GM12878 (cell line): ENCODE results near the gene OR51M1. TPM values are rescaled to one million over a fixed set of nuclear protein-coding genes. Genes with fewer than 3 reads are reported as not detected.

ENCODE experiments used
- ATAC-seq: fragments of 200-7000 bp; cut with Tn5 transposase; 3 replicates; pipeline ENCODE4 v1.9.1; 2020; ENCODE audit warnings: mild to moderate bottlenecking, moderate library complexity
- BruUV-seq: library from RNA; stranded (reverse); fragments of 400-500 nt; replicated peaks from 2 replicates; lab custom pipeline; 2021; lab: Mats Ljungman, UMichigan
- CTCF ChIA-PET: fragments of 300-600 bp; sonication (Branson Sonifier 250); formaldehyde crosslinking; extraction: SDS; loops from one replicate; lab custom pipeline; 2021; ENCODE audit warnings: inconsistent platforms; lab: Yijun Ruan, JAX
- POLR2A ChIA-PET: fragments of 350-600 bp; formaldehyde crosslinking; extraction: SDS; loops from one replicate; lab custom pipeline; 2021; ENCODE audit warnings: inconsistent platforms; lab: Charles Lee
- RAD21 ChIA-PET: fragments of 300-600 bp; sonication (Branson Sonifier 250); formaldehyde crosslinking; loops from one replicate; lab custom pipeline; 2023; ENCODE audit warnings: antibody characterized with exemption; ENCODE audit not compliant: unreplicated experiment; lab: Charles Lee
- SMC1A ChIA-PET: fragments of 300-600 bp; sonication (Branson Sonifier 250); formaldehyde crosslinking; loops from one replicate; lab custom pipeline; 2023; ENCODE audit not compliant: unreplicated experiment, uncharacterized antibody; lab: Charles Lee
- DNase-seq: peaks from one replicate; pipeline ENCODE4 v3.0.0-alpha.2; 2011; ENCODE audit warnings: low read depth, low spot score
- FAIRE-seq: peaks from 3 replicates; lab custom pipeline; 2011; peaks lifted over from hg19 to GRCh38; lab: Jason Lieb, UNC
- H2AFZ ChIP-seq: 2 replicates; pipeline ENCODE4 v1.6.0; 2011; ENCODE audit warnings: low read depth, low read length, control low read depth; ENCODE audit not compliant: control insufficient read depth
- H3K27ac ChIP-seq: 2 replicates; pipeline ENCODE4 v1.5.1; 2011; ENCODE audit warnings: control low read depth; ENCODE audit not compliant: control insufficient read depth, insufficient read depth
- H3K27me3 ChIP-seq, 2 experiments: replicated peaks in 1 of 2; 2 replicates each; pipeline versions ENCODE4 v1.6.0 to v1.6.1; 2011; ENCODE audit warnings: low read length in 1 of 2; ENCODE audit not compliant: control insufficient read depth in 2 of 2, insufficient read depth in 2 of 2
- H3K36me3 ChIP-seq, 2 experiments: 2 replicates each; pipeline ENCODE4 v1.5.1; 2011; ENCODE audit warnings: low read length in 1 of 2; ENCODE audit not compliant: control insufficient read depth in 2 of 2, insufficient read depth in 2 of 2
- H3K4me1 ChIP-seq: 2 replicates; pipeline ENCODE4 v1.6.1; 2011; ENCODE audit warnings: mild to moderate bottlenecking, low read length, moderate library complexity, mixed read lengths; ENCODE audit not compliant: control insufficient read depth, insufficient read depth
- H3K4me2 ChIP-seq: 2 replicates; pipeline ENCODE4 v1.6.0; 2011; ENCODE audit warnings: control low read depth; ENCODE audit not compliant: control insufficient read depth, insufficient read depth
- H3K4me3 ChIP-seq: fragments of 200-600 bp; sonication (generic); 2 replicates; pipeline ENCODE4 v1.5.1; 2016
- H3K79me2 ChIP-seq: 2 replicates; pipeline ENCODE4 v1.6.0; 2011; ENCODE audit warnings: low read length; ENCODE audit not compliant: control insufficient read depth, insufficient read depth
- H3K9ac ChIP-seq: 2 replicates; pipeline ENCODE4 v1.8.0; 2011; ENCODE audit warnings: low read length, control low read depth, mixed read lengths; ENCODE audit not compliant: control insufficient read depth, insufficient read depth
- H3K9me3 ChIP-seq: replicated peaks from 3 replicates; pipeline ENCODE4 v1.5.1; 2011; ENCODE audit warnings: mild to moderate bottlenecking, low read length; ENCODE audit not compliant: control insufficient read depth, insufficient read depth
- H4K20me1 ChIP-seq: 2 replicates; pipeline ENCODE4 v1.6.0; 2011; ENCODE audit not compliant: control insufficient read depth, insufficient read depth
- CBFB ChIP-seq: IDR thresholded peaks from 2 replicates; pipeline ENCODE4 v1.6.1; 2016; ENCODE audit warnings: antibody characterized with exemption, low read depth
- LARP7 ChIP-seq: fragments of 450-650 bp; IDR thresholded peaks from 2 replicates; pipeline ENCODE4 v1.6.1; 2017; ENCODE audit warnings: mild to moderate bottlenecking
- RAD21 ChIP-seq: IDR thresholded peaks from 2 replicates; pipeline ENCODE4 v1.6.1; 2011; ENCODE audit warnings: mild to moderate bottlenecking, low read depth, low read length, moderate library complexity; ENCODE audit not compliant: insufficient read depth
- RUNX3 ChIP-seq: IDR thresholded peaks from 2 replicates; pipeline ENCODE4 v1.6.1; 2012; ENCODE audit warnings: low read length, inconsistent platforms
- SMC3 ChIP-seq: IDR thresholded peaks from 2 replicates; pipeline ENCODE4 v1.6.1; 2011; ENCODE audit warnings: low read length, improper control_type of control experiment, borderline replicate concordance
- ZNF24 ChIP-seq: fragments of 450-650 bp; IDR thresholded peaks from 2 replicates; pipeline ENCODE4 v1.6.1; 2017; ENCODE audit warnings: antibody characterized with exemption, mild to moderate bottlenecking
- WGBS: methylation state at CpG from one replicate; pipeline ENCODE4 v1.1.6; 2016; ENCODE audit warnings: low lambda C conversion rate; ENCODE audit not compliant: insufficient replicate concordance, insufficient coverage; ENCODE audit errors: missing lambda C conversion rate; 5-methylcytosine and 5-hydroxymethylcytosine counted together
- in situ Hi-C: fragments of 300-500 bp; cut with MboI; formaldehyde crosslinking; loops from 9 replicates; pipeline ENCODE4 v1.14.3; 2018; ENCODE audit warnings: mixed read lengths
- intact Hi-C: fragments of 100-400 bp; cut with micrococcal nuclease; formaldehyde crosslinking; loops from one replicate; pipeline ENCODE4 v1.14.2; 2022; ENCODE audit not compliant: unreplicated experiment
- polyA plus RNA-seq, 11 experiments: library from polyadenylated mRNA; depleted of rRNA in 4 of 11; unstranded in 6 of 11; stranded (reverse) in 5 of 11; fragments of >200 nt; fragmentation: Nextera tagmentation in 4 of 11; fragmentation: Illumina TruSeq in 1 of 11; extraction: Ambion mirVana in 4 of 11; extraction: Trizol in 1 of 11; gene quantifications; 1 replicate in 1 of 11; 2 replicates in 10 of 11; pipeline versions ENCODE4 v1.2.1 to v1.2.3, GENCODE V29; 2011 to 2016; ENCODE audit warnings: inconsistent platforms in 2 of 11, missing spikeins in 2 of 11, low read depth in 1 of 11
- total RNA-seq, 4 experiments: library from RNA; depleted of rRNA in 3 of 4; stranded (reverse); fragments of >200 nt in 3 of 4; fragmentation: Illumina TruSeq in 1 of 4; extraction: Trizol in 1 of 4; gene quantifications; 2 replicates each; pipeline versions ENCODE4 v1.2.1 to v1.2.3, GENCODE V29; 2013 to 2021
- TF ChIP-seq, protein P1 (sequence below): IDR thresholded peaks from 2 replicates; pipeline ENCODE4 v1.6.1; 2011; ENCODE audit warnings: mild to moderate bottlenecking, low read depth, low read length, moderate library complexity; ENCODE audit not compliant: insufficient replicate concordance
- TF ChIP-seq, protein P2 (sequence below), 3 experiments: IDR thresholded peaks in 2 of 3; conservative IDR thresholded peaks in 1 of 3; 2 replicates each; pipeline ENCODE4 v1.5.1; 2011; ENCODE audit warnings: low read depth in 3 of 3, low read length in 3 of 3, mild to moderate bottlenecking in 3 of 3, control low read depth in 2 of 3, moderate library complexity in 2 of 3, inconsistent platforms in 1 of 3, mixed read lengths in 1 of 3; ENCODE audit not compliant: control insufficient read depth in 2 of 3, insufficient read depth in 1 of 3; ENCODE audit errors: extremely low read depth in 1 of 3

The OR51M1 gene
- total and polyA plus RNA-seq, 10 of the 15 experiments (the other 5 are each of a cell fraction or from before 2014, with no cell fraction given): 0.06 TPM; not detected in 9

DNA sequence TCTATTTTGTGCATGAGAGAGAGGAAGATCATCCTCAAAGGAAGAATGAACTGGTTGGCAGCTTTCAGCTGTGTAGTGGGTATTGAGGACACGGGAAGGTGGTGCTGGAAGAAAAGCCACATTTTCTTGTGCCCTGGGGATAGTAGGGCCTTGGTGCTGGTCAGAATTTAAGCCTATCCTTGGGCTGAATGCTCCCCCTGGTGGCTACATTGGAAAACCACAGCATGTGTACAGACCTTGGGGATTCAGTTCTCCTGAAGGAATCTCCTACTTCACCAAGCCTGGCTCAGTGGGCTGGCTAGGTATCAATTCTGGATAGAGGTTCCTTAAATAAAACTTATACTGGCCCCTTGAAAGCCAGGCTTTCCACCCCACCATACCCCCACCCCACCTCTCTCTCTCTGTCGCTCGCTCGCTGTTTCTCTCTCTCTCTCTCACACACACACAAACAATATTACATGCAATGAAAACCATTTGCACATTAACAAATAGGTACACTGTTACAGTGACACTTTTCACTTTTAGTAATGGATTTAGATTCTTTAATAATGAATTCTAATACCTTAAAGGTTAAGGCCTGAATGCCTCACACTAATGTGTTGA, 2.8 kb upstream of the OR51M1 start:
- no peaks in the 10 kb centered on the region for H4K20me1 ChIP-seq
- DNase-seq (no peak), ATAC-seq (peak; percentile 98), FAIRE-seq (peak; percentile 85)
- H3K79me2 ChIP-seq: no peaks in the 10 kb centered on the region
- POLR2A ChIA-PET: no interaction called here
- H3K9me3 ChIP-seq: no peaks in the 10 kb centered on the region
- CTCF ChIA-PET: interaction anchor here (0.7 to 1.3 kb wide), 5 partner anchors 10 to 256 kb away, joined by 3 to 4 read pairs (median 3); no protein-coding TSS in a partner anchor
- H3K36me3 ChIP-seq: no peaks in the 10 kb centered on the region
- H3K4me1 ChIP-seq: no peaks in the 10 kb centered on the region
- intact Hi-C loops (loop anchor here (1.0 to 5.0 kb wide), 6 partner anchors 90 to 1194 kb away; partner anchors contain the start of gene OR52N2), in situ Hi-C loops (loop anchor here (5.0 kb wide), 1 partner anchor 259 kb away; no protein-coding TSS in a partner anchor)
- H3K27ac ChIP-seq: no peak overlapping the region
- BruUV-seq: no TSS peak
- TF ChIP-seq RAD21: peak; percentile 83
- TF ChIP-seq, protein P1, sequence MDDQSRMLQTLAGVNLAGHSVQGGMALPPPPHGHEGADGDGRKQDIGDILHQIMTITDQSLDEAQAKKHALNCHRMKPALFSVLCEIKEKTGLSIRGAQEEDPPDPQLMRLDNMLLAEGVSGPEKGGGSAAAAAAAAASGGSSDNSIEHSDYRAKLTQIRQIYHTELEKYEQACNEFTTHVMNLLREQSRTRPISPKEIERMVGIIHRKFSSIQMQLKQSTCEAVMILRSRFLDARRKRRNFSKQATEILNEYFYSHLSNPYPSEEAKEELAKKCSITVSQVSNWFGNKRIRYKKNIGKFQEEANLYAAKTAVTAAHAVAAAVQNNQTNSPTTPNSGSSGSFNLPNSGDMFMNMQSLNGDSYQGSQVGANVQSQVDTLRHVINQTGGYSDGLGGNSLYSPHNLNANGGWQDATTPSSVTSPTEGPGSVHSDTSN: no peak
- peak; percentile 62; the same call in 1 of the 2 replicates for TF ChIP-seq CBFB
- no peak for TF ChIP-seq LARP7
- TF ChIP-seq RUNX3: peak; percentile 83
- TF ChIP-seq, protein P2, sequence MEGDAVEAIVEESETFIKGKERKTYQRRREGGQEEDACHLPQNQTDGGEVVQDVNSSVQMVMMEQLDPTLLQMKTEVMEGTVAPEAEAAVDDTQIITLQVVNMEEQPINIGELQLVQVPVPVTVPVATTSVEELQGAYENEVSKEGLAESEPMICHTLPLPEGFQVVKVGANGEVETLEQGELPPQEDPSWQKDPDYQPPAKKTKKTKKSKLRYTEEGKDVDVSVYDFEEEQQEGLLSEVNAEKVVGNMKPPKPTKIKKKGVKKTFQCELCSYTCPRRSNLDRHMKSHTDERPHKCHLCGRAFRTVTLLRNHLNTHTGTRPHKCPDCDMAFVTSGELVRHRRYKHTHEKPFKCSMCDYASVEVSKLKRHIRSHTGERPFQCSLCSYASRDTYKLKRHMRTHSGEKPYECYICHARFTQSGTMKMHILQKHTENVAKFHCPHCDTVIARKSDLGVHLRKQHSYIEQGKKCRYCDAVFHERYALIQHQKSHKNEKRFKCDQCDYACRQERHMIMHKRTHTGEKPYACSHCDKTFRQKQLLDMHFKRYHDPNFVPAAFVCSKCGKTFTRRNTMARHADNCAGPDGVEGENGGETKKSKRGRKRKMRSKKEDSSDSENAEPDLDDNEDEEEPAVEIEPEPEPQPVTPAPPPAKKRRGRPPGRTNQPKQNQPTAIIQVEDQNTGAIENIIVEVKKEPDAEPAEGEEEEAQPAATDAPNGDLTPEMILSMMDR (IDR thresholded peaks at IDR 0.05 in 2 of 3, conservative IDR thresholded peaks at IDR 0.05 in 1 of 3; ENCODE audit: control insufficient read depth in 2 of 3, extremely low read depth in 1 of 3, insufficient read depth in 1 of 3, low read depth in 3 of 3, low read length in 3 of 3): peak; percentile 71 to 83 (median 80)
- peak; percentile 92 for TF ChIP-seq SMC3
- TF ChIP-seq ZNF24: no peak
- H3K27me3 ChIP-seq: no peaks in the 10 kb centered on the region
- SMC1A ChIA-PET: interaction anchor here (1.2 kb wide), 1 partner anchor 110 kb away, joined by 3 read pairs; no protein-coding TSS in a partner anchor
- WGBS: 50% methylated on average over 4 of the region's 4 CpGs
- no peak overlapping the region for H2AFZ ChIP-seq
- H3K9ac ChIP-seq: no peak overlapping the region
- no peak overlapping the region for H3K4me2 ChIP-seq
- H3K4me3 ChIP-seq: no peak overlapping the region
- RAD21 ChIA-PET: interaction anchor here (0.9 to 1.4 kb wide), 2 partner anchors 38 to 180 kb away, joined by 3 read pairs; partner anchors contain the start of gene OR51B5
